Adrenal gland (tissue), 12 donors: ENCODE measurements around the gene RSL24D1. TPM values are rescaled to one million over a fixed set of nuclear protein-coding genes. Genes with fewer than 3 reads are reported as not detected.

Experiments used
- DNase-seq, 7 donors: peaks; one replicate each; pipeline ENCODE4 v3.0.0-alpha.2; 2019 to 2020
- H3K27ac ChIP-seq, 5 donors: fragments of 200-600 bp; sonication (generic) in 4 of 5; 1 replicate in 3 of 5; 2 replicates in 2 of 5; pipeline versions ENCODE4 v1.5.1 to v1.8.0; 2016 to 2020; ENCODE audit warnings: mild to moderate bottlenecking in 1 of 5
- H3K27me3 ChIP-seq: fragments of 200-600 bp; 2 replicates; pipeline ENCODE4 v1.8.0; 2021
- H3K36me3 ChIP-seq, 2 donors: fragments of 200-600 bp; replicated peaks in 1 of 2; 1 replicate in 1 of 2; 2 replicates in 1 of 2; pipeline versions ENCODE4 v1.5.1 to v1.8.0; 2018 to 2022
- H3K4me1 ChIP-seq, 2 donors: fragments of 200-600 bp; replicated peaks in 1 of 2; 1 replicate in 1 of 2; 2 replicates in 1 of 2; pipeline versions ENCODE4 v1.5.1 to v1.8.0; 2018 to 2021
- H3K4me3 ChIP-seq, 4 donors: fragments of 200-600 bp; sonication (generic) in 3 of 4; one replicate each; pipeline ENCODE4 v1.5.1; 2016 to 2018
- H3K9me3 ChIP-seq, 3 donors: fragments of 200-600 bp; sonication (generic) in 1 of 3; replicated peaks in 1 of 3; 1 replicate in 2 of 3; 2 replicates in 1 of 3; pipeline versions ENCODE4 v1.5.1 to v1.8.0; 2016 to 2021
- CTCF ChIP-seq, 6 experiments: fragments of 450-650 bp in 4 of 6; fragments of 200-600 bp in 2 of 6; sonication (generic) in 1 of 6; IDR thresholded peaks; 1 replicate in 5 of 6; 2 replicates in 1 of 6; pipeline versions ENCODE4 v1.5.1 to v1.8.0; 2016 to 2021; ENCODE audit warnings: antibody characterized with exemption in 6 of 6, mild to moderate bottlenecking in 2 of 6, moderate library complexity in 1 of 6
- POLR2A ChIP-seq, 2 donors: fragments of 450-650 bp; IDR thresholded peaks; one replicate each; pipeline ENCODE4 v1.6.1; 2017; ENCODE audit warnings: antibody characterized with exemption in 2 of 2, mild to moderate bottlenecking in 2 of 2, moderate library complexity in 1 of 2
- WGBS, 4 donors: extraction: QIAGEN DNeasy Blood & Tissue Kit in 2 of 4; methylation state at CpG; one replicate each; pipeline versions ENCODE4 v1.1.5 to v1.1.7; 2013 to 2017; 5-methylcytosine and 5-hydroxymethylcytosine counted together
- intact Hi-C, 2 donors: fragments of 100-400 bp; cut with DNase I; formaldehyde crosslinking; loops; one replicate each; pipeline versions ENCODE4 v1.14.1 to v1.15.0; 2022 to 2023
- polyA plus RNA-seq, 3 donors: library from polyadenylated mRNA; stranded (reverse); fragments of 200-250 nt in 2 of 3; fragments of 350-450 nt in 1 of 3; fragmentation: Illumina TruSeq in 1 of 3; extraction: RNeasy Lipid Tissue Mini Kit (QIAGEN cat#74804) in 1 of 3; gene quantifications; one replicate each; pipeline ENCODE4 v1.2.3, GENCODE V29; 2013 to 2014
- total RNA-seq, 9 donors: library from RNA; depleted of rRNA in 4 of 9; stranded (reverse); fragments of >200 nt in 4 of 9; fragments of 120-200 nt in 1 of 9; fragmentation: NEBNext Ultra II Directional in 1 of 9; extraction: Animal tissue kit (Norgen Biotek cat#: 25700) in 1 of 9; gene quantifications; one replicate each; pipeline versions ENCODE4 v1.1.0 to v1.2.4, GENCODE V29; 2013 to 2023
- donor health status: healthy with polysubstance abuse.
- donor health status: Bipolar disorder and iron deficiency.
- donor health status: DM: yes; HTN: yes; CAD: no.
- donor health status: DM: no; HTN: no; CAD: no.
- donor health status: DM: no; HTN: no; CAD: no.
- donor health status: DM: yes; HTN: yes; CAD: no.

Gene RSL24D1
- total and polyA plus RNA-seq, 12 donors = 31.9 to 76.2 (median 50.7) TPM

DNA sequence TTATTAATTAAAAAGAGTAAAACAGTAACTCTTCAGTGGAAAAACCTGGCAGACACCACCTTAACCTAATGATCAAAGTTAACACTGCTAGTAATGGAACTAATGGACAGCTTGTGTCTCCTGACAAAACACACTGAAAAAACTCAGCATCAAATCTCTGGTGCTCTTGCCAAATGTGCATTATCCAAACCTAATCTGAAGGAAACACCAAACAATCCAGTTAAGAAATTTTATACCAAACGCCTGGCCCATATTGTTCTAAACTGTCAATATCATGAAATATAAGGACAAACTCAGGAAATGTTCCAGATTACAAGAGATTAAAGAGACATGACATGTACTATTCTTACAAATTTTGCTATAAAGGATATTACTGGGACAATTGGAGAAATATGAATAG lies 10.4 kb downstream of the RSL24D1 start:
- Histone ChIP-seq H3K27ac (no peak overlapping the region), H3K27me3 (no peaks in the 10 kb centered on the region), H3K4me3 (no peak overlapping the region), H3K36me3 (peaks cover 0 to 46% of the 10 kb centered on the region in 2 donors), H3K4me1 (no peaks in the 10 kb centered on the region), H3K9me3 (no peaks in the 10 kb centered on the region)
- no peak for TF ChIP-seq POLR2A (IDR thresholded peaks at IDR 0.05)
- TF ChIP-seq CTCF (IDR thresholded peaks at IDR 0.05) = no peak
- 76 to 85% (median 81%) methylated on average over 1 of the region's 1 CpG for WGBS, 4 donors
- intact Hi-C loops = no loop called here
- DNase-seq = no peak

GRCh38 chr15:55183679-55184078 lies 13.1 kb downstream of the RSL24D1 start:
- DNase-seq = no peak
- Histone ChIP-seq H3K9me3 (no peaks in the 10 kb centered on the region), H3K27me3 (no peaks in the 10 kb centered on the region), H3K4me1 (no peaks in the 10 kb centered on the region), H3K4me3 (no peak overlapping the region), H3K36me3 (peaks cover 0 to 37% of the 10 kb centered on the region in 2 donors), H3K27ac (no peak overlapping the region)
- TF ChIP-seq POLR2A (IDR thresholded peaks at IDR 0.05) (no peak), CTCF (IDR thresholded peaks at IDR 0.05) (no peak)
- intact Hi-C loops = no loop called here
- WGBS, 4 donors = 82 to 92% (median 88%) methylated on average over 2 of the region's 2 CpGs

- Histone ChIP-seq H3K4me1 (no peaks in the 10 kb centered on the region), H3K27ac (no peak overlapping the region), H3K4me3 (no peak overlapping the region), H3K36me3 (peaks cover 0 to 24% of the 10 kb centered on the region in 2 donors), H3K9me3 (no peaks in the 10 kb centered on the region), H3K27me3 (no peaks in the 10 kb centered on the region)
- intact Hi-C loops = no loop called here
- DNase-seq = no peak
- no peak for TF ChIP-seq CTCF (IDR thresholded peaks at IDR 0.05)
- no peak for TF ChIP-seq POLR2A (IDR thresholded peaks at IDR 0.05)
Observed at GRCh38 chr15:55179141-55179540, 17.6 kb downstream of the RSL24D1 start.

- H3K4me3 ChIP-seq = no peak overlapping the region
- no peak for DNase-seq
- no peaks in the 10 kb centered on the region for H3K27me3 ChIP-seq
- intact Hi-C loops = no loop called here
- H3K36me3 ChIP-seq = no peaks in the 10 kb centered on the region
- no peaks in the 10 kb centered on the region for H3K9me3 ChIP-seq
- 71 to 76% (median 71%) methylated on average over 4 of the region's 4 CpGs for WGBS, 4 donors
- no peaks in the 10 kb centered on the region for H3K4me1 ChIP-seq
- TF ChIP-seq CTCF (IDR thresholded peaks at IDR 0.05) (no peak), POLR2A (IDR thresholded peaks at IDR 0.05) (no peak)
- no peak overlapping the region for H3K27ac ChIP-seq
Observed at GRCh38 chr15:55170361-55170760, 26.4 kb downstream of the RSL24D1 start.
